Stimulated activated CD4-positive, alpha-beta T cell treated with anti-CD3 and anti-CD28 coated beads, Interleukin-2, amount 100 ng/mL, for 4 hours (primary cell): ENCODE data around the gene MEMO1.
"Not testable (repeated sequence)": the region's sequence is repeated elsewhere in the genome, so short reads cannot be mapped to it uniquely, and the experiment has no call there.

Experiments
- DNase-seq: peaks from one replicate; pipeline ENCODE4 v3.0.0-alpha.2; 2020; ENCODE audit warnings: low read depth

The MEMO1 gene

DNA sequence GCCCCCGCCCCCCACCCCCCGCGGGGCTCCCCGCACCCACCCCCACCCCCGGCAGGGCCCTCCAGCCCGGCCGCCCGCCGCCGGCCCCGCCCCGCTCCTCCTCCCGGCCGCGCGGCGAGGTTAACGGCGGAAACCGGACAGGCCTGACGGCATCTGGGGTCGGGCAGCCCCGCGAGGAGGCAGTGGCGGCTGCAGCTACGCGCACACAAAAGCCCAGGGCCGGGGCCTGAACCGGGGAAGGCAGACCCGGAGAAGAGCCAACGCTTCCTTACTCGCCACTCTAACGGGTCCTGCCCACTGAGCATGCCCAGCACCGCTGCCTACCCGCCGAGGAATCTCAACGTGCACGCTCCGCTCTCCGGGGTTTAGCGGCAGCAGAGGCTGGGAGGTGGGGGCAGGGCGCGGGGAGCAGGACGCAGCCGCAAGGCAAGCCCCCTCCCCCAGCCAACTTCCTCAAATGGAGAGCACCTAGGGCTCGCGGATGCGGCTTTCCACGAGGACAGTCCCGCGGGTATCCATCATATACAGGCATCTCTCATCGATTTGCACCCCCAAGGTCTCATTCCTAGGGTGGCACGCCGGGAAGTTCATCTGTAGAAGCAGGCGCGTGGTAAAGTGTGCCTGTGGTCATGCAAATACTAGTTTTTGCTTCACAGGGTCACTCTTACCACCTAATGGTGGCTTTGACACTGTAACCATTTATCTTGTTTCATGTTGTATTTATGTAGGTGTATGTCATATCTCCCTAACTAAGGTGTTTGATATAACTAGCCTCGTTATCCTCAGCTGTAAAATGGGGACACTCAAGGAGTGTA, at the start of gene MEMO1:
Gene MEMO1 (minus strand): TSS at position 339 of the 815 bp plus-strand sequence. CDS start 761 bp downstream, outside the sequence.
- DNase-seq = peak; percentile 87

DNA sequence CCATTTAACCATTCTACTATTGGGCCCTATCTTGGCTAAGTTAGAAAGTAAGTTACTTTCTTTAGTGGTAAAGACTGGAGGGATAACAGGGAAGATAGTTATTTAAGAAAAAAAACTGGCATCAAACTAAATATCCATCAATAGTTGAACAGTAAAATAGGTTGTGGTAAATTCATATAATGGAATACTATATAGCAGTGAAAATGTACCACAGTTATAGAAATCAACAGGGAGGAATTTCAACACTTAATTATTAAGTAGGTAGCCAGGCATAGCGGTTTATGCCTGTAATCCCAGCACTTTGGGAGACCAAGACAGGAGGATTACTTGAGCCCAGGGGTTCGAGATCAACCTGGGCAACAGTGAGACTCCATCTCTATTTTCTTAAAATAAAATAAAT, 49.5 kb upstream of the MEMO1 start:
- no peak for DNase-seq

GRCh38 chr2:32058130-32058529, 47.3 kb upstream of the MEMO1 start:
- DNase-seq = no peak

- DNase-seq = not testable (repeated sequence)
Measured at GRCh38 chr2:32054583-32054982, 43.8 kb upstream of the MEMO1 start.

- DNase-seq = no peak
Measured at GRCh38 chr2:32051836-32052439, 41.1 kb upstream of the MEMO1 start.

DNA sequence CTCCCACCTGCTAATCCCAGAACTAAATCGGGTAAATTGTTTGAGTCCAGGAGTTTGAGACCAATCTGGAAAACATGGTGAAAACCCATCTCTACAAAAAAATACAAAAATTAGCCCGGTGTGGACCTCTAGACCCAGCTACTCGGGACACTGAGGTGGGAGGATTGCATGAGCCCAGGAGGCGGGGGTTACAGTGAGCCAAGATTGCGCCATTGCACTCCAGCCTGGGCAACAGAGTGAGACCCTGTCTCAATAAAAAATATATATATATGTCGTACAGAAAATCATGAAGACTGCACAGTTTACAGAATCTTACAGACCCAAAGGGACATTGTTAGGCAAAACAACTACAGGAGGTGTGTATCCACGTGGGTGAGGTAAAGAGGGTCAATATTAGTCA, 32.8 kb upstream of the MEMO1 start:
- no peak for DNase-seq

GRCh38 chr2:32039447-32040219, 28.8 kb upstream of the MEMO1 start, which contains the start of gene DPY30:
Gene DPY30 (minus strand): TSS chr2:32039805. CDS start chr2:32039456, 349 bp downstream.
- DNase-seq = peak; percentile 82

DNA sequence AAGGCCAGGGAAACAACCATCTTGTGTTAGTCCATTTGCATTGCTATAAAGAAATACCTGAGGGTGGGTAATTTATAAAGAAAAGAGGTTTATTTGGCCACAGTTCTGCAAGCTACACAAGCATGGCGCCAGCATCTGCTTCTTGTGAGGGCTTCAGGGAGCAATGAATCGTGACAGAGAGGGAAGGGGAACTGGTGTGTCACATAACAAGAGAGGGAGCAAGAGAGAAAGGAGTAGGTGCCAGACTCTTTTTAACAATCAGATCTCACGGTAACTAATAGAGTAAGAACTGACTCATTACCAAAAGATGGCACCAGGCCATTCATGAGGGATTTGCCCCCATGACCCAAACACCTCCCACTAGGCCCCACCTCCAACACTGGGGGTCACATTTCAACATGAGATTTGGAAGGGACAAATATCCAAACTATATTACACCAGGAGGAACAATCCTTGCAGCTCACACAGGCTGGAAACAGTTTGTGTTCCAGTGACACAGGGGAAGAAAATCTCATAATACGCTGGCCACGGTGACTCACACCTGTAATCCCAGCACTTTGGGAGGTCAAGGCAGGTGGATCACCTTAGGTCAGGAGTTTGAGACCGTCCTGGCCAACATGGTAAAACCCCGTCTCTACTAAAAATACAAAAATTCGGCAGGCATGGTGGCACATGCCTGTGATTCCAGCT, 23.5 kb upstream of the MEMO1 start:
- DNase-seq = not testable (repeated sequence)

DNA sequence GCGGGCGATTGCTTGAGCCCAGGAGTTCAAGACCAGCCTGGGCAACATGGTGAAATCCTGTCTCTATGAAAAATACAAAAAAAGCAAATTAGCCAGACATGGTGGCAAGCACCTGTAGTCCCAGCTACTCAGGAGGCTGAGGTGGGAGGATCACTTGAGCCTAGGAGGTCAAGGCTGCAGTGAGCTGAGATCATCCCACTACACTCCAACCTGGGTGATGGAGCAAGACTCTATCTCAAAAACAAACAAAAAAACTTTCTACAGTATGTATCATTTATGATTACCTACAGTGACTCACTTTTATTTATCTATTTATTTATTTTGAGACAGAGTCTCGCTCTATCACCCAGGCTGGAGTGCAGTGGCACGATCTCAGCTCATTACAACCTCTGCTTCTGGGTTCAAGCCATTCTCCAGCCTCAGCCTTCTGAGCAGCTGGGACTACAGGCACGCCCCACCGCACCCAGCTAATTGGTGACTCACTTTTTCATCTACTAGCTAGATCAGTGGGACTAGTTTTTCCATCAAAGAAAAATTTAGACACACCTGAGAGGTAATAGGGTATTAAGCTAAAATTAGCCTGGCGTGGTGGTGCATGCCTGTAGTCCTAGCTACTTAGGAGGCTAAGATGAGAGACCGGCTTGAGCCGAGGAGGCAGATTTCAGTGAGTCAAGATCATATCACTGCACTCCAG, 8.1 kb upstream of the MEMO1 start:
- not testable (repeated sequence) for DNase-seq

- DNase-seq = no peak
Measured at GRCh38 chr2:32012872-32013271, 2.1 kb upstream of the MEMO1 start.

GRCh38 chr2:32011485-32011960, 715 bp upstream of the MEMO1 start:
- no peak for DNase-seq

DNA sequence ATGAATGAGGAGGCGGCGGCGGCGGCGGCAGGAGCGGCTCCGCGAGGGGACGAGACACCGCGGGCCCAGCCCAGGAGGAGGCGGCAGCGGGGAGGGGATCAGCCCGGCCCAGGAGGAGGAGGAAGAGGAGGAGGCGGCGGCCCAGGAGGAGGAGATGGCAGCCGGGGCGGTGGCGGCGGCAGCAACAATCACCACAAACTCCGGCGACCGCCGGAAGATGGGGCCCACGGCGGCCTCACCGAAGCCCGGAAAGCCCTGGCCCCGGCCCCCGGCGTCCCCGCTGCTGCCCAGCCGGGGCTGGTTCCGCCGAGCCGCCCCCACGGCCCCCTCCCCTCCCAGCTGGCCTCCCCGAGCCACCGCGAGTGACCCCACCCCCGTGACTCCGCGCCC, 533 bp downstream of the MEMO1 start:
- DNase-seq = peak; percentile 37

DNA sequence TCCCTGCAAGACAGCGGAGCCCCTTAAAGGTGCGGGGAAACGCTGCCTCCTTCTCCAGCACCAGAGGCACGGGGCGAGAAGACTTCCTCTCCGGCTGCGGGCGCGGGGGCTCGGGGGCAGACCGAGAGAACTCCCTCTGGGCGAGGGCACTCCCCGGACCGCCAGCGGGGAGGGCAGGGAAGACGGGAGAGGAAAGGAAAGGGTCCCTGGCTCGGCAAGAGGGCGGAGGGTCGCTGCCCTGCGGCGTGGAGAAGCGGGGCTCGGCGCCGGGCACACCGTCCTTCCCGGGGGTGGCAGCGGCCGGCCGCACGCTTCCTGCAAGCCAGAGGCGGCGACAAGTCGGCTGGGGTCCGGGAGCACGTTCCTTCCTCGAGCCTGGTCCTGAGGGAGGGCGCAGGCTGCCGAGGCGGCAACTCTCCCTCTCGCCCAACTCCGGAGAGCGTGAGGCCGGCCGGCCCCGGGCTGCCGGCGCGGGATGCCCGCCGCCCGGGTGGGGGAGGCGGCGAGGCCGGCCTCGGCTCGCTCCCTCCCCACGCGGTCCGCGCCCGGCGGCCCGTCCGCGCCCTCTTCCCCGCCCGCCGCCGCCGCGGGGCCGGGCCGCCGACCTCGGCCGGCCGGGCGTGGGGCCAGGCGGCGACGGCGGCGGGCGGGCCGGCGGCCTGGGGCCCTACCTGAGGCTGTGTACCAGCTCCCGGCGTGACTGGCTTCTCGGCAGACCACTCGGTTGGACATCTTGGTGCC, 1.1 kb downstream of the MEMO1 start:
- no peak for DNase-seq

GRCh38 chr2:32008805-32009515, 1.8 kb downstream of the MEMO1 start:
- DNase-seq = peak; percentile 3

- DNase-seq = no peak
Measured at GRCh38 chr2:32007121-32007391, 3.8 kb downstream of the MEMO1 start.

- no peak for DNase-seq
Measured at GRCh38 chr2:32005371-32005976, 5.3 kb downstream of the MEMO1 start.

DNA sequence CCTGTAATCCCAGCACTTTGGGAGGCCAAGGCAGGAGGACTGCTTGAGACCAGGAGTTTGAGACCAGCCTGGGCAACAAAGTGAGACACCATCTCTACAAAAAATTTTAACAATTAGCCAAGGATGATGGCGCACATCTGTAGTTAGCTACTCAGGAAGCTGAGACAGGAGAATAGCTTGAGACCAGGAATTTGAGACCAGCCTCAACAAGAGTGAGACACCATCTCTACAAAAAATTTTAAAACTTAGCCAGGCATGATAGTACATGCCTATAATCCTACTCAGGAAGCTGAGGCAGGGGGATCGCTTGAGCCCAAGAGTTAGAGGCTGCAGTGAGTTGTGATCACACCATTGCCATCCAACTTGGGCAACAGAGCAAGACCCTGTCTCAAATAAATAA, 7.0 kb downstream of the MEMO1 start:
- DNase-seq = no peak

DNA sequence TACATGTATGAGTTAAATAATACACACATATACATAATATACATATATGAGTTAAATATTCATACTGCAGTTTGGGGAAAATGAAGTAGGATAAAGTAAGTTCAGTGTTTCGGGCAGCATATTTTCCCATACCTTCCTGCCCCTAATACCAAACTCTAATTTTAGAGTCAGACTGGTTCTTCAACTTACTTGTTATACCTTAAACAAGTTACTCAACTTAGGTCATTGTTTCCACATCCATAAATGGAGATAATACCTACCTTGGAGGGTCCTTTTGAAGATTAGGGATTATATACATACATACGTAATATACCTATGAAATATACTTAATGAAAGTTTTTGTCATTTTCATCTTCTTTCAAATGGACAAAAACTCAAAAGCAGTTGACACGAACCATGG, 8.4 kb downstream of the MEMO1 start:
- DNase-seq = no peak

GRCh38 chr2:31999438-31999837, 11.4 kb downstream of the MEMO1 start:
- no peak for DNase-seq
